HG03442 (cell line): Measurements from ENCODE around the gene NR2F6.

ENCODE experiments used
- ATAC-seq: cut with Tn5 transposase; IDR thresholded peaks from one replicate; pipeline ENCODE4 v1.9.1; 2021; ENCODE audit warnings: mild to moderate bottlenecking, moderate library complexity; ENCODE audit not compliant: unreplicated experiment

NR2F6 gene

DNA sequence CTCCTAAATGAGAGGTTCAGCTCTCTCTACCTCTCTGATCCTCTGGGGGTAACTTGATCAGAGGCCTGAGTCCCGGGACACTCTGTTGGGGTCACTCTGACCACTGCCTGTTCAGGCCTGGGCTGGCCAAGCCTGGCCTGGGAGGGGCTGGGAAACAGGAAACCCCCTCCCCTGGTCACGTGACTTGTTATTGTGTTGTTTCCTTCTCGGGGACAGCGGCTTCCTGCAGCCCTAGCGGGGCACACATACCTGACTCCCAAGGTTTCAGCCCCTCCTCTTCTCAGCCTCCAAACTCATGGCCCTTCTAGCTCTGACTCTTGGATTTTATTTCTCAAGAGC lies 18.9 kb upstream of the NR2F6 start, which contains the start of gene USHBP1:
Gene USHBP1 (minus strand): TSS at position 105 of the 339 bp plus-strand sequence. CDS start 446 bp downstream, outside the sequence.
- no peak for ATAC-seq

DNA sequence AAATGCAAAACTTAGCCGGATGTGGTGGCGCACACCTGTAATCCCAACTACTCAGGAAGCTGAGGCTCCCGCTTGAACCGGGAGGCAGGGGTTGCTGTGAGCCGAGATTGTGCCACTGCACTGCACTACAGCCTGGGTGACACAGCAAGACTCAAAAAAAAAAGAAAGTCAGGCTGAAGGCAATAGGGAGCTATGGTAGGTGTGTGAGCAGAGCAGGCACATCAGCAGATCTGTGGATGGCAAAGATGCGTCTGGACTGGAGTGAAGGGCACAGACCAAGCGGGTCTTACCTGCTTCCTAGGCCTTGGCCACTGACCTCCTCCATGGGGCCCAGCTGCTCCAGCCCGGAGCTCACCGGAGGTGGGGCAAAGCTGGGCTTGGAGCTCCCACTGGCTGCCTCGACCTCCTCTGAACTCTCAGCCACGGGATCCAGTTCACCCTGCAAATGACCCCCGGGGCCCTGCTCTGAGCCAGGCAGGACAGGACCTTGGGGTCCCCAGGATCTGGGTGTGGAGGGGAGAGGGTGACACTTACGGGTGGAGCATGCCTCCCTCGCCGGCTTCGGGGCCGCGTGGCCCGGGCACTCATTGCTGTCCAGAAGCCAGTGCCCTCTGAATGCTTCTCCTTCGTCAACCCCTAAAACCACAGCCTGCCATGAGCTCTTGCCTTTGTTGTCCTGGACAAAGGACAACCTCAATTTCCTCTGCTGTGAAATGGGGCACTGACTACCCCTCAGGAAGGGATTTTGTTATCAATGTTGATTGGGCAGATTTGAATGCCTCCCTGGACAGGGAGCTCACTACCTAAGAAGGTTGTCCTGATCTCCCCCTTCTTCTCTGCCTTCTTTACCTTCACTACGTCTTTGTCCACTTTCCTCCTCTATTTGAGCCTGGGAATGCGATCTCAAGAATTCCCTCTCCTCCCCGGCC lies 18.3 kb upstream of the NR2F6 start:
- no peak for ATAC-seq

DNA sequence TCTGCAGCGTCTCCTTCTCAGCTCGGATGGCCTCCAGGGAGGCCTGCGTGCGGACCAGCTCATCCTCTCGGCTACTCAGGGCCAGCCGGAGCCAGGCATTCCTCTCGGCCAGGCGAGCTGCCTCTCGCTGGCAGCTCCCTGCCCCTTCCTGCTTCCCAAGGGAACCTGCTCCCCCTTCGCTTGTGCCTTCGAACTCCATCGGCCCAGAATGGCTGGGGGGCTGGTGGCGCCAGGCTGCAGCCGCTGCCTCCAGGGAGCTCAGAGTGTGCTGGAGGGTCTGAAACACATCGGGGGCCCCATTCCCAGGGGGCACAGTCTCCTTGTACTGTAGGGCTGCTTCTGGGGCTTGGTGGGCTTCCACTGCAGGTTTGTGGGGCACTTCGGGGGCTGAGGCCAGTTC lies 16.8 kb upstream of the NR2F6 start:
- no peak for ATAC-seq

DNA sequence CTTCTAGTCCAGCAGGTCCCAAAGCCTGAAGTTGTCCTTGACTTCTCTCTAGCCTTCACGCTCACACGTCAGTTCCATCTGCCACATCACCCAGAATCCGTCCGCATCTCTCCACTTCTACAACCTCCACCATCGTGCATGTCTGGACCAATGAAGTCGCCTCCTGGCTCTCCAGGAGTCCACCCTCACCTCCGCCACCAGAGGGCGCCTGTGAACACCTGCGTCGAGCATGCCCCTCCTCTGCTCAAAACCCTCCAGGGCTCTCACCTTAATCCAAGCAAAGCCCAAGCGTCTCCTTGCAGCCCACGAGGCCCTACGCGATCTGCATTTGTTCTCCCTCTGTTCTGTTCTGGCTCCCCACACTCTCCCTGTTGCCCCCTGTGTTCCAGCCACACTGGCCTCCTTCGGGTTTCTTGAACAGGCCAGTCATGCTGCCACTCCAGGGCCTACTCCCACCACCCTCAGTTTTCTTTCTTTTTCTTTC lies 15.2 kb upstream of the NR2F6 start:
- peak; percentile 66 for ATAC-seq

DNA sequence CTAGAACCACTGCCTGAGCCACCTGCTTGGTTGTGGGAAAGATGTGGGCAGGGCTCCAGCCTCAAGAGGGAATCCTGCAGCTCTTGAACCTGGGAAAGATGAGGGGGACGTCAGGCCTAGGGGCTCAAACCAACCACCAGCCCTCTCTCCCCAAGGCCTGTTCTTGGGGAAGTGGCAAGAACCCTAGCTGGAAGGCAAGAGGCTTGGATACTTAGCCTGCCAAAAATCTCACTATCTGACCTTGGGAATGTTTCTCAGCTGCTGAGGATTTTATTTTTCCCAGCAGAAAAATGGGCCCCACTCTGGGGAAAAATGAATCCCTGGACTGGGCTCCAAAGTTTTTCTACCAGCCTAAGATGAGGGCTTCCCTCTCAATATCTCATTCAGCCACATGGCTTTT lies 14.2 kb upstream of the NR2F6 start:
- no peak for ATAC-seq

DNA sequence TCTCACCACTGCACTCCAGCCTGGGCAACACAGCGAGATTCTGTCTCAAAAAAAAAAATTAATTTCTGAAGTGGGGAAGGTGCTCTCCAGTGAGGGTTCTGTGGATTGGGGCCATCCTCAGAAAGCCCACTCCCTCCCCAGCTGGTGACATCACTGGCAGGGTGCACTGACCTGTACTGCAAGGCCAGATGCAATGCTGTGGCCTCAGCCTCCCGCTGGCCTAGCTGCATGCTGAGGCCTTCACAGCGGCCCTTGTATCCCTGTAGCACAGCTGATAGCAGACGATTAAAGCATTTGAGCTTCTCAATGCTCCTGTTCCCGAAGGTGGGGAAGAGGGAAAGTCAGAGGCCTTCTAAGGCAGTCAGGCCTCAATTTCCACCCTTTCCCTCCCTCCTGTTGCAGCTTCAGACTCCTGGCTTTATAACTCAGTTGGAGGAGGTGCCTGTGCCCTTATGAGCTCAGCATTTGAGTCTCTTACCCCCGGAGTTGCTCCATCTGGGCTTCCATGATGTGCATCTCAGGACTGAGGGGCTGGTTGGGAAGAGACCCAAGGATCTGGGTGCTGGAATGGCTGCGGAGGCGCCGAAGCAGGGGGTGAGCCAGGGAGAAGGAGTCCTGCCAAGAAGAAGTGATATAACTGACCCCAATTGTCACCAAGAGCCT lies 13.5 kb upstream of the NR2F6 start:
- ATAC-seq = no peak

DNA sequence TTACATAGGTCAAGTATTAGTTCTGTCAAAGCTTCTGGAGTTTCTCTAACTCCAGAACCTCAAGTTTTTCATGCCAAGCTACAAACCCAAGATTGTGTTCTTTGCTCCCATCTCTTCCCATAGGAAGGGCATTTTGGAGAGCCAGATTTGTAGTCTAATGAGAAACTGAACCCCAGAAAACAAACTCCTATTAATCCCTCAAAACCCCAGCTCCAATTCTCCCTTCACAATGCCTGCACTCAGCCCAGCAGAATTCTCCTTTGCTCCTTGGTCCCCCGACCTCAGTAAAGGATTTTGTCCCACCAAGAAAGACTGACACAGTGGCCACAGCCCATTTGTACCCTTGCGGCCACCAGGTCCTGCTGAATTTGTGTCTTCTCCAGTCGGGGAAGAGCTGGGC lies 10.4 kb upstream of the NR2F6 start:
- ATAC-seq = no peak

DNA sequence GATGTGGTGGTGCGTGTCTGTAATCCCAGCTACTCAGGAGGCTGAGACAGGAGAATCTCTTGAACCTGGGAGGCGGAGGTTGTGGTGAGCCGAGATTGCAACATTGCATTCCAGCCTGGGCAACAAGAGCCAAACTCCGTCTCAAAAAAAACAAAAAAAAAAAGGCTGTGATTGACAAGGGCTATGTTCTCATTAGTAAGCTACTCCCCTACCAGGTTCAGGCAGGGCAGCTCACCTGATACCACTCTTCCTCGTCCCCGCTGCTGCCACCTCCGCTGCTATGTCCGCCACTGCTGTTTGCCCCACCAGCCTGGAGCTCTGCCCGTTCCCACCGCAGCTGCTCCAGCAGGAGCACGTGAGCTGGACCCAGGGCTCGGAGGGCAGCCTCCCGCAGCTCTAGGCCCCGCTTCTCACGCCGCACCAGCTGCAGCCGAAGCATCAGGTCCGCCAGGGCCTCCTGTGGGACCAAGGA lies 9.5 kb upstream of the NR2F6 start:
- no peak for ATAC-seq

DNA sequence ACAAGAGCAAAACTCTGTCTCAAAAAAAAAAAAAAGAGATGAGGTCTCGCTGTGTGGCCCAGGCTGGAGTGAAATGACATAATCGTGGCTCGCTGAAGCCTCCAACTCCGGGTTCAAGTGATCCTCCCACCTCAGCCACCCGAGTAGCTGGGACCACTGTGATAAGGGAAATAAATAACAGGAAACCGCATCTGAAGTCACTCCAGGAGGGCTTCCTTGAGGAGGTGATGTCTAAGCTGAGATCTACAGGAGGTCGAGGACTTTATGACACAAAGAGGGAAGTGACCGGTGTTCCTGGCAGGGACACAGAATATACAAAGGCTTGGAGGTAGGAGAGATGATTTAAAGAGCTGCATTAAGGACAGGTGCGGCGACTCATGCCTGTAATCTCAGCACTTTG lies 8.9 kb upstream of the NR2F6 start:
- no peak for ATAC-seq

DNA sequence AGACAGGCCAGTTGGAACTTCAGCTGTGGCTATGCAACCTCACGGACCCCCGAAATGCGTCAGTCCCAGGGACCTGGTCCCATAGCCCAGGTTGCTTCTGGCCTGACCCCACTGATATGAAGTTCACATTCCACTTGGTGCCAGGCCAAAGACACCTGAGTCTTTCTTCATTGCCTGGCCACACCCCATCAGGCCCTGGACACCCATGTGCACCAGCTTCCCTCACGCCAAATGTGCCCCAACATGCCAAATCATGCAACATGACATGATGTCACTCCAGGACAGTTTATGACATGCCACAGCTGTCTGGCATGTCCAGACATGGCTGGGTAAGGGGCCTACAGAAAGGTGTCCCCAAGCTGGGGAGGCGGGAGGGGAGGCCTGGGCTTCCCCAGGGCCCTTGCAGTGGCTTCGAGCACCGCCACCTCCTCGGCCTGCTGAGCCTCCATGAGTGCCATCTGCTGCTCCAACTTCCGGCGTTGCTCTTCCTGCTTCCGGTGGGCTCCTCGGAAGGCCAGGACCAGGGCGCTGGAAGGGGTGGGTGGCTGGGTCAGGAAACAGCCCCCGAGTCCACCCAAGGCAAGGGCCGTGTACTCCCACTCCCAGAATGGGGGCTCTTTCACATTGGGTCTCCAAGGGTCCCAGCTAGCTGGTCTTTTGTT lies 4.3 kb upstream of the NR2F6 start:
- ATAC-seq = no peak

DNA sequence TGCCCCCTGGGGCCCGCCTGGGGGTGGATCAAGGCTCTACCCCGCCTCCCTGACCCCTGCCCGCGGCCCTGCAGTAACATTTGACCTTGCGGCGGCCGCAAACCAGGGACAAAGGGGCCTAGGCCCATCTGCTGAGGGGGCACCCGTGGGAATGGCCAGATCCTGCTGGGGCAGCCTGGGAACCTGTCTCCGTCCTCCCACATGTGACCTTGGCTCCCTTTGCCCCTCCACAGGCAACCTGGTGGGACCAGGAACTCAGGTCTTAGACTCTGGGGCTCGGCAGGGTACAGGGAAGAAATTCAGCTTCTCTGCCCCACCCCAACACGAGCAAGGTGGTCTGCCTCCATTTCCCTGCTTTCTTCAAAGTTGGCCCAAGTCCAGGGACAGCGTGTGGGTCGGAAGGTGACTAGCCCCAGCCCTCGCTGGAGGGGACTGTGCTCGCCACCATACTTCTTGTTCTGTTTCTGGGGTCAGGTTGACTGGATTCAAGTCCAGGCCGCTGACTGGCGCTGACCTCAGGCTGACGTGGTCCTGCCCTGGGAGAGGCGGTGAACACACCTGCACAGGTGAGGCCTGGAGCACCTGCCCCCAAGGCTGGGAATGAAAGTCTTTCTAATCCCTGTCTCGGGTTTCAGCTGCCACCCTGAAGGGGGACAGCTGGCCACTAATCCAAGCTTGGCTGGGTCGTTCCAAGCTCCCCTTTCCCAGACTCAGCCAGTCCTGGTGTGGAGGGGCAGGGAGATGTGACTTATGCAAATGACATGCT lies 2.5 kb upstream of the NR2F6 start:
- no peak for ATAC-seq

DNA sequence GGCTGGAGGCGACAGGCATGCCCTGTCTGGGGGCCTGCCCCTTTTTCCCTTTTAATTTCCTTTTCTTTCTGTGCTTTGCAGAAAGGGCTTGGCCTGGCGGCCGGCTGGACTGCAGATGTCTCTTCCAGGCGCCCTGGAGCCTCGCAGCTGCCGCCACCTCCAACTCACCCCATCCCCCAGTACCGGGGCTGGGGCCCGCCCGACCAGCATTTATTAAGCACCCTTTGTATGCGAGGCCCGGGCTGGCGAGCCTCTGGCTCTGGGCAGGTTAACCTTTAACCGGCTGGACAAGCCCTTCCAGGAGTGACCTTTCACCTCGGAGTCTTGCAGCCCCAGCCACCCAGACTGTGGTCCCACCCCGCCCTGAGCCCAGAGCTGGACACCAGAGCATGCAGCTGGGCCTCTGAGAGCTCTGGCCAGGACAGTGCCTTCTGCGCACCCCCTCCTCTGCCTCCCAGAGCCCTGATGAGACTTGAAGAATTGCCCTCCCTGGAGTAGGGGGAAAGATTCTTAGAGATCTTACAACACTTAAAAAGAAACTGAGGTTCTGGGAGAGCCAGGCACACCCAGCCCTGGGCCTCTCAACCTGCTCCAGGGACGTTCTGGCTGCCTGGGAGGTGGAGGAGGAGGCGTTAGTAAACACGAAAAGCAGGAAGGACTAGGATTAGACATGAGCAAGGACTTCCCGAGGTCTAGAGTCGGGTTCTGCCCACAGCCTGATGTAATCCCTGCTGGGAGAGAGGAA lies 1.1 kb upstream of the NR2F6 start:
- no peak for ATAC-seq

DNA sequence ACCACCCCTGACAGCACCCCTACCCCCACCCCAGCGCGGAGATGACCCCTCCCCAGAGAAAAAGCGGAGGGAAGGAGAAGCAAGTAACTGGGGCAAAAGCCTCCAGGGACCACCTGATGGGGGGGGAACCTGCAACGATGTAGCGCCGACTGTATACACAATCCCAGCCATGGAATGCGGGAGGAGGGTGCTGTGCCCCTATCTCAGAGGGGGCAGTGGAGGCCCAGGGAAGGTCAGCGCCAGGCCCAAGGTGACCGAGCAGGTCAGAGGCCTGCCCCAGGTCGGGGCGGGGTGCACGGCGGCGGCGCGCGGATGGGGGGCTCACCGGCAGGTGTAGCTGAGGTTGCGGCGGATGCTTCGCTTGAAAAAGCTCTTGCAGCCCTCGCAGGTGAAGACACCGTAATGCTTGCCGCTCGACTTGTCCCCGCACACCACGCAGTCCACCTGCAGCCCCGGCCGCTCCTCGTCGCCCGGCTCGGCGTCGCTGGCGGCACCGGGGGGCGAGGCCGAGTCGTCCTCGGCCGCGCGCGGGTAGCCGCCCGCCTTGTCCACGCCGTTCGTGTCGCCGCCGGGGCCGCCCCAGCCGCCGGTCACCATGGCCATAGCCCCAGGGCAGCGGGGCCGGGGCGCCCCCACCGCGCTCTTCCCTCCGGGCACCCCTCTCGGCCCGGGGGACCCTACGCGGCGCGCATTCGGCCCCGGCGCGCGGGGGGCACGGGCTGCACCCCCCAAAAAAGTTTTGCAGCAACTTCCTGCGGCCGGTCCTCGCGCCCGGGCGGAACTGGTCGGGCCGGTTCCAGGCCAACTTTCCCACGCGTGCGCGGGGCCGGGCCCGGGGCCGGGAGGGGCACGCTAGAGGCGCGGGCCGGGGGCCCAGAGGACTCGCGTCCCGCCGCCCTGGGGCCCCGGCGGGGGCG lies 843 bp downstream of the NR2F6 start:
- peak; percentile 17 for ATAC-seq

DNA sequence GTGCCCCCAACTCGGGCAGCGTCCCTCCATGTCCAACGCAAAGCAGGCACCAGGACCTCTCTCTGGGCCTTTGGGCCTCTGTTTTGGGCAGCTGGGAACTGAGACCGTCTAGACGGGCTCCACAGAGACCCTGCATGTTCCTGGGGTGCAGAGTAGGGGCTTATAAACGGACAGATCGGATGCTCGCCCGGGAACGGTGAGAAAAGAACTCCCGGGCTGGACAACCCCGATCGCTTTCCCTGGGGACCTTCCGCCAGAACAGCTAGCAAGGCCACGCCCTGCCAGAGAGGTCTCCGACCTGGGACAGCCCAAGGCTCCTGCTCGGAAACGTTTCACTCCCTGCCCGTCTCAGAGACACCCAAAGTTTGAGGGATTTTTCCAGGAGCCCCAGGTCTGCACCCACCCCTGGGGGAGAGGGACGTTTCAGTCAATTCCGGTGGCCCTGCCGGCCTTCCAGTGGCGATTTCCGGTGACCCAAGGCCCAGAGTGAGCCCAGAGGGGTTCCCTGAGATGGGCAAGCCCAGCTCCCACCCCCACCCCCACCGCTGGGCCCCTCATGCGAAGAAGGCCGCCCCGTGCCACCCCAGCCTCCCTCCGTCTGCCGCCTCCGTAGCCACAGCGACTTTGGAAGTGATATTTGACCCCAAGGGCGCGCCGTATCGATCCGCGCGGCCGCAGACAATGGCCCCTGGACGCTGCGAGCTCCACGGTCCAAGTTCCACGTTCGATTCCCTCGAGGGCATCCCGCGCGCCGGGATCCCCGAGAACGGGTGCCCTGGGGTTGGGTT lies 1.7 kb downstream of the NR2F6 start:
- no peak for ATAC-seq

DNA sequence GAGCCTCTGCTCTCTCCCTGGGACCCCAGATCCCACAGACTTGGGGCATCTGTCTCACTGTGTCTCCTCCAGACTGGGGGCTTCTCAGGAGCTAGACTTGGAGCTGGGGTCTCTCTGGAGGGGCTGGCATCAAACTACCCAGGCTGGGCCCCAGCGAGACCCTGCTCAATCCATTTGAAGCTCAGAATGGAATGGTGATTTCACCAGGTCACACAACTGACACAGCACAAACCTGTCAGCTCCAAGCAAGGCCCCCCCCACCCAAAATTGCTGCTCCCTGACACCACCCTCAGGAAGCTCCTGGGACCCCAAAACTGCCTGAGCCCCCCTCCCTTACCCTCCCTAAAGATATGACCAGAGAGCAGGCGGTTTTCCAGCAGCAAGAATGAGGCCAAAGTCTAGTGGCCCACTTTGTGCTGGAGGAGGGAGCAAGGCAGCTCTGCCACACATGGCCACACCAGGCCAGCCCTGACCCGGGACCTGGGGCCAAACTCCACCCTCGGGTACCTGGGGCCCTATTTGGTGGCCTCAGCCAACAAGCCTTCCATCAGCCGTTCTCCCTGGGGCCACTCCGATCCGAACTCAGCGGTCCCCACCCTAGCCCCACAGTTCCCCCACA lies 2.4 kb downstream of the NR2F6 start:
- no peak for ATAC-seq

DNA sequence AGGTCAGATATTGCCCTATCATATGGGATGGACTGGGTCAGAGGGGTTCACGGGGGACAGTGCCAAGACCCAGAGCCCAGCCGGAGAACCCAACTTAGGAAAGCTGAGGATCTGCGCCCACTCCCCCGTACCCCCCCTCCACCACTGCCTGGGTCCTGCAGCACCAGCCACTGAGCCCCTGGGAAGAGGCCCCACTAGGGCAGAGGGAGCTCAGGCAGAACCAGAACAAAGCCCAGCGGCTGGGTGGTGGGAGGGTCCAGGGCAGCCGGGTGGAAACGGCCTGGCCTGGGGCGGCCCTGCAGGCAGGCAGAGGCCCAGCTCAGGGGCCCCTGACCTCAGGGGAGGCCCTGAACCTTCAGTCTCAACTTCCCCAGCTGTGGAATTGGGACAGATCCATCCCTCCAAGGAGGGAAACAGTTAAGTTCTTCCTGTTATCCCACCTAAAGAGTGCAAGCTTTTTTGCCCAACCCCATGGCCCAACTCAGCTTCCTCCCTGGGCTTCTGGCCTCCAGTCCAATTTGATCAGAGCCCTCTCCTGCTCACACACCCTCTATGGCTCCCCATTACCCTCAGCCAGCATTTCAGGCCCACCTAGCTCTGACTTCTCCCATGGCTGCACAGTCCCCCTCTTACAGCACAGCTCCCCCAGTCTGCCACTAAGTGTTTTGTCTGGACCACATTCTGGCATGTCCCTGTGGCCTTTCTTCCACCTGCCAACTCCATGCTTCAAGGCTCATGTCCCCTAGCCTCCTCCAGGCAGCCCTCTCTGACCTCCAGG lies 3.1 kb downstream of the NR2F6 start:
- ATAC-seq = no peak

DNA sequence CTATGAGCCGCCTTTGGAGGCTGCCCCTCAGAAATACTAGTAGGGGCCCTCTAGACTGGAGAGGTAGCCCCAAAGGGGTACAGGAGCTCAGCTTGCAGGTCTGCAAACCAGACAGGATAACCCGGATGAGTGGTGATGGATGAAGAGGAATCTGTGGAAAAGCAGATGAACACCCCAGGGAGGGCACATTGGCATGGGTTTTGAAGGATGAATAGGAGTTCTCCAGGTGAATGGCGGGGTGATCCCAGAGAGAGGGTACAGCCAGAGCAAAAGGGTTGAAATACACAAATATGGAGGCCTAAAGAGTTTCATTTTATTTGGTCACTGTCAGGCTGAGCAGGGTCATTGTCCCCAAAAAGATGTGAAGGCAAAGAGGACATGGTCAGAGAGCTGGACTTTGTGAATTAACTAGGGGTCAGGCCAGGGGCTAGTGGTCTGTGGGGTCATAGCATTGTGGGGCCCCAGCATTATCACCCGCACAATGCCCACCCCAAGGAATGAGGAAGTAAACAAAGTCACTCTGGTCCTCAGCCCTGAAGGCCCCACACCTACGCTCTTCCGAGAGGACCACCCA lies 4.8 kb downstream of the NR2F6 start:
- no peak for ATAC-seq
